HepG2 (cell line): ENCODE data around the gene ZNF586. TPM values are rescaled to one million over a fixed set of nuclear protein-coding genes. Genes with fewer than 3 reads are reported as not detected.

Experiments used
- ATAC-seq: fragments of 200-7000 bp; cut with Tn5 transposase; 3 replicates; pipeline ENCODE4 v1.9.1; 2020; ENCODE audit warnings: mild to moderate bottlenecking, moderate library complexity
- BruUV-seq: library from RNA; stranded (reverse); fragments of 400-500 nt; replicated peaks from 2 replicates; lab custom pipeline; 2021; lab: Mats Ljungman, UMichigan
- CTCF ChIA-PET: fragments of 300-600 bp; formaldehyde crosslinking; extraction: SDS; loops from one replicate; lab custom pipeline; 2021; ENCODE audit warnings: low total read pairs, inconsistent platforms, low intra/inter-chr PET ratio; lab: Yijun Ruan, JAX
- POLR2A ChIA-PET: fragments of 350-600 bp; sonication (Branson Sonifier 250); formaldehyde crosslinking; loops from one replicate; lab custom pipeline; 2020; ENCODE audit warnings: antibody characterized with exemption, inconsistent platforms; lab: Yijun Ruan, JAX
- DNase-seq: peaks from one replicate; pipeline ENCODE4 v3.0.0-alpha.2; 2015; ENCODE audit warnings: low spot score
- FAIRE-seq: peaks from 3 replicates; lab custom pipeline; 2011; peaks lifted over from hg19 to GRCh38; lab: Jason Lieb, UNC
- H2AFZ ChIP-seq: one replicate; pipeline ENCODE4 v1.6.1; 2011; ENCODE audit warnings: low read length, inconsistent platforms
- H3K27ac ChIP-seq: fragments of 300-600 bp; 3 replicates; pipeline ENCODE4 v1.8.0; 2011; ENCODE audit warnings: mixed run types, mild to moderate bottlenecking, mixed read lengths, low read length, inconsistent platforms; ENCODE audit not compliant: insufficient read depth; ENCODE audit errors: extremely low read length
- H3K27me3 ChIP-seq, 2 experiments: fragments of 200-600 bp in 1 of 2; 2 replicates in 1 of 2; 3 replicates in 1 of 2; pipeline versions ENCODE4 v1.6.0 to v1.8.0; 2011; ENCODE audit warnings: low read length in 2 of 2, mild to moderate bottlenecking in 2 of 2, moderate library complexity in 2 of 2, inconsistent platforms in 1 of 2; ENCODE audit not compliant: insufficient read depth in 2 of 2, control insufficient read depth in 1 of 2
- H3K36me3 ChIP-seq, 2 experiments: fragments of 200-600 bp in 1 of 2; replicated peaks in 1 of 2; 2 replicates in 1 of 2; 3 replicates in 1 of 2; pipeline versions ENCODE4 v1.5.1 to v1.8.0; 2011; ENCODE audit warnings: low read length in 2 of 2, inconsistent platforms in 1 of 2; ENCODE audit not compliant: insufficient read depth in 2 of 2, control insufficient read depth in 1 of 2
- H3K4me1 ChIP-seq: 2 replicates; pipeline ENCODE4 v1.5.1; 2012; ENCODE audit warnings: low read length, inconsistent platforms; ENCODE audit not compliant: insufficient read depth
- H3K4me2 ChIP-seq: 2 replicates; pipeline ENCODE4 v1.6.0; 2011; ENCODE audit warnings: low read depth, low read length, inconsistent platforms
- H3K4me3 ChIP-seq, 3 experiments: fragments of 200-600 bp in 1 of 3; sonication (generic), shearing (Covaris generic) in 1 of 3; replicated peaks in 1 of 3; 2 replicates each; pipeline ENCODE4 v1.5.1; 2011 to 2016; ENCODE audit warnings: low read length in 3 of 3, inconsistent platforms in 2 of 3, low read depth in 2 of 3, mild to moderate bottlenecking in 2 of 3, control low read depth in 1 of 3, mixed read lengths in 1 of 3; ENCODE audit not compliant: insufficient read depth in 1 of 3
- H3K79me2 ChIP-seq: one replicate; pipeline ENCODE4 v1.6.1; 2011; ENCODE audit warnings: low read length, inconsistent platforms; ENCODE audit not compliant: insufficient read depth
- H3K9ac ChIP-seq: 2 replicates; pipeline ENCODE4 v1.6.0; 2011; ENCODE audit warnings: mild to moderate bottlenecking, low read depth, low read length, inconsistent platforms; ENCODE audit not compliant: insufficient read depth
- H3K9me3 ChIP-seq: 2 replicates; pipeline ENCODE4 v1.5.1; 2012; ENCODE audit warnings: mild to moderate bottlenecking, low read length
- H4K20me1 ChIP-seq: 2 replicates; pipeline ENCODE4 v1.6.0; 2011; ENCODE audit warnings: inconsistent platforms, mild to moderate bottlenecking, low read length, moderate library complexity; ENCODE audit not compliant: insufficient read depth
- AGO2 ChIP-seq: fragments of 200-400 bp; formaldehyde crosslinking; optimal IDR thresholded peaks from 2 replicates; pipeline ENCODE3; 2017; ENCODE audit warnings: mild to moderate bottlenecking, low read depth, low read length, moderate library complexity
- JARID2 ChIP-seq: sonication (generic); formaldehyde crosslinking; IDR thresholded peaks from 2 replicates; pipeline ENCODE4 v1.8.1; 2023; ENCODE audit warnings: missing genetic modification reagents, inconsistent platforms; ENCODE audit not compliant: insufficient replicate concordance
- NFE2L2 ChIP-seq: fragments of 150-350 bp; IDR thresholded peaks from 2 replicates; pipeline ENCODE4 v1.6.1; 2014; ENCODE audit warnings: low read length
- NPAS2 ChIP-seq: sonication (generic); formaldehyde crosslinking; IDR thresholded peaks from 2 replicates; pipeline ENCODE4 v1.8.0; 2022; ENCODE audit warnings: mild to moderate bottlenecking, missing genetic modification reagents, borderline replicate concordance
- NR3C1 ChIP-seq: sonication (generic); formaldehyde crosslinking; IDR thresholded peaks from 2 replicates; pipeline ENCODE4 v1.4.0; 2020; ENCODE audit warnings: missing genetic modification reagents
- SAP130 ChIP-seq: IDR thresholded peaks from 2 replicates; pipeline ENCODE4 v1.6.1; 2016; ENCODE audit warnings: low read depth
- TAF1 ChIP-seq: sonication (generic); formaldehyde crosslinking; IDR thresholded peaks from 2 replicates; pipeline ENCODE4 v1.4.0; 2020; ENCODE audit warnings: missing genetic modification reagents
- THRA ChIP-seq: sonication (generic); formaldehyde crosslinking; IDR thresholded peaks from 2 replicates; pipeline ENCODE4 v1.4.0; 2020; ENCODE audit warnings: missing genetic modification reagents, borderline replicate concordance
- TOE1 ChIP-seq: sonication (generic); formaldehyde crosslinking; IDR thresholded peaks from 2 replicates; pipeline ENCODE4 v1.4.0; 2020; ENCODE audit warnings: mild to moderate bottlenecking, missing genetic modification reagents
- ZBTB38 ChIP-seq: sonication (generic); formaldehyde crosslinking; IDR thresholded peaks from 2 replicates; pipeline ENCODE4 v1.5.1; 2020; ENCODE audit warnings: mild to moderate bottlenecking, missing genetic modification reagents
- ZNF619 ChIP-seq: sonication (generic); formaldehyde crosslinking; IDR thresholded peaks from 2 replicates; pipeline ENCODE4 v1.4.0; 2020; ENCODE audit warnings: mild to moderate bottlenecking, missing genetic modification reagents
- ZNF652 ChIP-seq: IDR thresholded peaks from 2 replicates; pipeline ENCODE4 v1.6.1; 2016; ENCODE audit warnings: low read depth, borderline replicate concordance
- WGBS: methylation state at CpG from one replicate; pipeline ENCODE4 v1.1.6; 2017; ENCODE audit warnings: low lambda C conversion rate; 5-methylcytosine and 5-hydroxymethylcytosine counted together
- in situ Hi-C: cut with HindIII; loops from 2 replicates; pipeline ENCODE4 v1.10.0; 2017; ENCODE audit warnings: low pct_unique_long_range_greater_than_20kb; ENCODE audit not compliant: extremely low pct_ligation_motif_present
- intact Hi-C: fragments of 100-400 bp; cut with micrococcal nuclease; formaldehyde crosslinking; loops from one replicate; pipeline ENCODE4 v1.10.0; 2022; ENCODE audit not compliant: unreplicated experiment
- polyA plus RNA-seq, 8 experiments: library from polyadenylated mRNA; depleted of rRNA in 3 of 8; stranded (reverse) in 7 of 8; unstranded in 1 of 8; fragments of >200 nt; fragmentation: Illumina TruSeq in 4 of 8; extraction: Trizol in 4 of 8; gene quantifications; 2 replicates each; pipeline versions ENCODE4 v1.2.1 to v1.2.3, GENCODE V29; 2011 to 2016; ENCODE audit warnings: low read depth in 4 of 8, missing spikeins in 1 of 8, mixed read lengths in 1 of 8; ENCODE audit not compliant: insufficient read depth in 1 of 8
- total RNA-seq, 5 experiments: library from RNA; depleted of rRNA; stranded (reverse); fragments of >200 nt; fragmentation: Illumina TruSeq; extraction: Trizol; gene quantifications; 2 replicates each; pipeline ENCODE4 v1.2.3, GENCODE V29; 2016; ENCODE audit warnings: low read depth in 1 of 5
- TF ChIP-seq, protein P1 (sequence below): sonication (generic); formaldehyde crosslinking; conservative IDR thresholded peaks from 2 replicates; pipeline ENCODE4 v1.8.1; 2023; ENCODE audit warnings: missing genetic modification reagents
- TF ChIP-seq, protein P2 (sequence below): sonication (generic); formaldehyde crosslinking; IDR thresholded peaks from 2 replicates; pipeline ENCODE4 v1.5.0; 2020; ENCODE audit warnings: mild to moderate bottlenecking, low read depth, missing genetic modification reagents, borderline replicate concordance

Gene ZNF586
- total and polyA plus RNA-seq, 2 of the 13 experiments (the other 11 are each of a cell fraction or from before 2014, with no cell fraction given) = 0.50 to 3.4 TPM

DNA sequence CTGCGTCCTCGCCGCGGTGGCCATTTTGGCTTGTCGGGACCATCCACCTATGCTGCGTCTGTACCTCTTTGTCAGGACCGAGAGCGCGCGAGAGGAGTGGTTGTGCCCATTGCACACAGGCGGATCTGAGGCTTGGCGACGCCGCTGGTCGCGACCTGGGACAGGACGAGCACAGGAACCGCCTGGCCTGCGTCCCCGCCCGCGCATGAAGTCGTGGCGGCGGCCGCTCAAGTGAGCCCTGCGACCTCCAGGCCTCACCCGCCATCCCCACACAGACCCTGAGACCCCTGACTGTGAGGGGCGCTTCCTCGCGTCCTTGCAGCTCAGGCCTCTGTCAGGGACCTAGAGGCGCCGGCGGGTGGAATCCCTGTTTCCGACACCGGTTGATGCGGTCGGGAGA, 16.8 kb downstream of the ZNF586 start:
- DNase-seq (no peak), FAIRE-seq (no peak), ATAC-seq (no peak)
- peaks cover 1 to 8% of the 10 kb centered on the region in 2 experiments; a peak in 2 of 5 replicates for H3K36me3 ChIP-seq
- POLR2A ChIA-PET = no interaction called here
- no peaks in the 10 kb centered on the region for H3K4me1 ChIP-seq
- 98% methylated on average over 38 of the region's 38 CpGs for WGBS
- H3K27me3 ChIP-seq = no peaks in the 10 kb centered on the region
- H2AFZ ChIP-seq = no peak overlapping the region
- no peak overlapping the region for H3K4me3 ChIP-seq
- no peaks in the 10 kb centered on the region for H3K79me2 ChIP-seq
- in situ Hi-C loops (no loop called here), intact Hi-C loops (no loop called here)
- no peaks in the 10 kb centered on the region for H4K20me1 ChIP-seq
- peak; percentile 68 for TF ChIP-seq AGO2
- TF ChIP-seq THRA = no peak
- TF ChIP-seq NPAS2 = no peak
- TF ChIP-seq, protein P1, sequence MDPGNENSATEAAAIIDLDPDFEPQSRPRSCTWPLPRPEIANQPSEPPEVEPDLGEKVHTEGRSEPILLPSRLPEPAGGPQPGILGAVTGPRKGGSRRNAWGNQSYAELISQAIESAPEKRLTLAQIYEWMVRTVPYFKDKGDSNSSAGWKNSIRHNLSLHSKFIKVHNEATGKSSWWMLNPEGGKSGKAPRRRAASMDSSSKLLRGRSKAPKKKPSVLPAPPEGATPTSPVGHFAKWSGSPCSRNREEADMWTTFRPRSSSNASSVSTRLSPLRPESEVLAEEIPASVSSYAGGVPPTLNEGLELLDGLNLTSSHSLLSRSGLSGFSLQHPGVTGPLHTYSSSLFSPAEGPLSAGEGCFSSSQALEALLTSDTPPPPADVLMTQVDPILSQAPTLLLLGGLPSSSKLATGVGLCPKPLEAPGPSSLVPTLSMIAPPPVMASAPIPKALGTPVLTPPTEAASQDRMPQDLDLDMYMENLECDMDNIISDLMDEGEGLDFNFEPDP (CRISPR knock-in tag) = no peak
- TF ChIP-seq TOE1 (CRISPR knock-in tag) = no peak
- TF ChIP-seq ZBTB38 = 0 out of 2 replicates have a peak, but pooled peaks have one; percentile 13
- no peak overlapping the region for H3K27ac ChIP-seq
- CTCF ChIA-PET = no interaction called here
- H3K4me2 ChIP-seq = no peak overlapping the region
- H3K9ac ChIP-seq = no peak overlapping the region
- no TSS peak for BruUV-seq
- no peaks in the 10 kb centered on the region for H3K9me3 ChIP-seq

DNA sequence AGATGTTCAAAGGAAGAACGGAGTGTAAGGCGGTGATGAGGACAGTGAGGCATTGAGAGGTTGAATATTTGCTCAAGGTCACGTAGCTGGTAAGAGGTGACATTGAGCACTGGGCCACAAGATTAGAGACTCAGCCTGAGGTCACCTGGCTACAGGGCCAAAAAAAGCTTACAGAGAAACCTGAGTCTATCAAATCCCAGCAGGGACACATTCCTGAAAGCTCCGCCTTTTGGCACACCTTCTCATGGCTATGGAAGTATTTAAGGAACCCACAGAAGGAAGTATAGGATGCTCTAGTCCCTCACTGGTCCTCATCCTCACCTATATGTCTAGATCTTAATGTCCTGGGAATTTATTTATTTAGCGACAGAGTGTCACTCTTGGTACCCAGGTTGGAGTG, 17.4 kb downstream of the ZNF586 start:
- DNase-seq = no peak
- no peaks in the 10 kb centered on the region for H3K9me3 ChIP-seq
- no peak overlapping the region for H3K9ac ChIP-seq
- FAIRE-seq = no peak
- in situ Hi-C loops (no loop called here), intact Hi-C loops (no loop called here)
- CTCF ChIA-PET = no interaction called here
- H3K79me2 ChIP-seq = no peaks in the 10 kb centered on the region
- no peak overlapping the region for H3K4me2 ChIP-seq
- no peaks in the 10 kb centered on the region for H3K4me1 ChIP-seq
- H3K4me3 ChIP-seq = no peak overlapping the region
- H3K27ac ChIP-seq = no peak overlapping the region
- ATAC-seq = no peak
- WGBS = 89% methylated on average over 5 of the region's 5 CpGs
- peaks cover 1 to 10% of the 10 kb centered on the region in 2 experiments; a peak in 2 of 5 replicates for H3K36me3 ChIP-seq
- POLR2A ChIA-PET = no interaction called here
- no peaks in the 10 kb centered on the region for H4K20me1 ChIP-seq
- BruUV-seq = no TSS peak
- H2AFZ ChIP-seq = no peak overlapping the region
- no peaks in the 10 kb centered on the region for H3K27me3 ChIP-seq
- TF ChIP-seq NFE2L2 = no peak
- TF ChIP-seq JARID2 = no peak
- TF ChIP-seq SAP130 (CRISPR knock-in tag) = no peak
- TF ChIP-seq ZNF652 = no peak
- TF ChIP-seq TAF1 (CRISPR knock-in tag) = no peak
- TF ChIP-seq, protein P2, sequence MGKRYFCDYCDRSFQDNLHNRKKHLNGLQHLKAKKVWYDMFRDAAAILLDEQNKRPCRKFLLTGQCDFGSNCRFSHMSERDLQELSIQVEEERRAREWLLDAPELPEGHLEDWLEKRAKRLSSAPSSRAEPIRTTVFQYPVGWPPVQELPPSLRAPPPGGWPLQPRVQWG (CRISPR knock-in tag) = no peak
- no peak for TF ChIP-seq ZNF619
- TF ChIP-seq NR3C1 (CRISPR knock-in tag) = no peak
